OCI-LY3 (cell line): ENCODE measurements around the gene ERF.

Experiments
- H2AFZ ChIP-seq: fragments of 200-600, 300-600 bp; shearing (Covaris generic); 2 replicates; pipeline ENCODE4 v1.6.0; 2014; ENCODE audit warnings: antibody characterized with exemption, low read depth, low read length
- H3K27ac ChIP-seq: fragments of 200-600, 300-600 bp; sonication (generic); 2 replicates; pipeline ENCODE4 v1.5.1; 2014; ENCODE audit warnings: mild to moderate bottlenecking, low read length, moderate library complexity, mixed read lengths
- H3K27me3 ChIP-seq: fragments of 200-600, 300-600 bp; sonication (generic); 2 replicates; pipeline ENCODE4 v1.6.1; 2014; ENCODE audit warnings: low read depth, low read length, mixed read lengths
- H3K36me3 ChIP-seq: fragments of 200-600, 300-600 bp; sonication (generic); replicated peaks from 2 replicates; pipeline ENCODE3; 2014; ENCODE audit warnings: low read depth, low read length, mixed read lengths
- H3K4me1 ChIP-seq: fragments of 300-600, 200-600 bp; sonication (generic); 2 replicates; pipeline ENCODE4 v1.6.1; 2014; ENCODE audit warnings: low read length, mixed read lengths
- H3K4me2 ChIP-seq: fragments of 200-600, 300-600 bp; sonication (generic); 2 replicates; pipeline ENCODE4 v1.6.1; 2014; ENCODE audit warnings: low read length, mixed read lengths
- H3K4me3 ChIP-seq: fragments of 300-600, 200-600 bp; sonication (generic); 2 replicates; pipeline ENCODE4 v1.5.1; 2014; ENCODE audit warnings: antibody characterized with exemption, mild to moderate bottlenecking, low read length, moderate library complexity
- H3K79me2 ChIP-seq: fragments of 300-600, 200-600 bp; shearing (Covaris generic); 2 replicates; pipeline ENCODE4 v1.6.1; 2014; ENCODE audit warnings: mild to moderate bottlenecking, low read length, mixed read lengths
- H3K9ac ChIP-seq: fragments of 300-600, 200-600 bp; shearing (Covaris generic); 2 replicates; pipeline ENCODE4 v1.6.0; 2014; ENCODE audit warnings: mild to moderate bottlenecking, low read length, moderate library complexity
- H3K9me3 ChIP-seq: fragments of 200-600, 300-600 bp; shearing (Covaris generic); 2 replicates; pipeline ENCODE4 v1.6.1; 2014; ENCODE audit warnings: low read length, mixed read lengths; ENCODE audit not compliant: insufficient read depth
- H4K20me1 ChIP-seq: fragments of 200-600, 300-600 bp; sonication (generic); 2 replicates; pipeline ENCODE4 v1.6.1; 2016; ENCODE audit warnings: low read length, mixed read lengths; ENCODE audit not compliant: insufficient read depth
- EZH2phosphoT487 ChIP-seq: fragments of 200-600 bp; shearing (Covaris generic); IDR thresholded peaks from 2 replicates; pipeline ENCODE4 v1.6.1; 2018; ENCODE audit warnings: antibody characterized with exemption, mixed run types, low read depth
- TF ChIP-seq, protein P1 (sequence below): fragments of 200-600, 300-600 bp; sonication (generic); IDR thresholded peaks from 2 replicates; pipeline ENCODE4 v1.5.1; 2014; ENCODE audit warnings: antibody characterized with exemption, low read length, low read depth

ERF gene

DNA sequence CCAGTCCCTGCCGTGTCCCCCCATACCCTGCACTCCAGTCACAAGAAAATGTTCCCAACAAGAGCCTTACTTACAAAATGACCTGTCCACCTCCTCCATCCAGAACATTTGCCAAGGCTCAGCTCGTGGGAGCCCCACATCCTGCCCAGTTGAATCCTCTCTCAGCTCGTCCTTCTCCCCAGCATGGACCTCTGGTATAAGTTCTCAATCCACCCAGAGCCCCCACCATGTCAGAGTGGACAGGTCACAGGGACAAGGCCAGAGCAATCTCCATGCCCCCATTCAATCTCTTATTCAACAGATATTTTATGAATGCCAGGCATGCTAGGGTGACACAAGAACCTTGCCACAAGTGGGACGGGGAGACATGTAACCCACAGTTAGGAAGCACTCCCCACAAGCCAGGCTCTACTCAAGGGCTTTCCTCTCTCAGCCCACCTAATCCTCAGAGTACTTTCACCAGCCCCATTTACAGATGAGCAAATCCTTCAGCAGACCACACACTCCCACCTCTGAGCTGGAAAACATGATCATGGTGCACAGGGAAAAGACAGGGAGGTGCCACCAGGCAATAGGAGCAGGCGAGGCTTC, 52.5 kb downstream of the ERF start:
- Histone ChIP-seq H3K36me3 (peaks cover 69% of the 10 kb centered on the region), H3K4me2 (peak overlapping the region; percentile 71), H3K4me3 (peak overlapping the region; percentile 66), H3K9me3 (no peaks in the 10 kb centered on the region), H3K79me2 (peaks cover 32% of the 10 kb centered on the region), H4K20me1 (no peaks in the 10 kb centered on the region), H3K27me3 (no peaks in the 10 kb centered on the region), H3K27ac (peak overlapping the region; percentile 93), H3K9ac (peak overlapping the region; percentile 73), H3K4me1 (peaks cover 53% of the 10 kb centered on the region), H2AFZ (no peak overlapping the region)
- TF ChIP-seq, protein P1, sequence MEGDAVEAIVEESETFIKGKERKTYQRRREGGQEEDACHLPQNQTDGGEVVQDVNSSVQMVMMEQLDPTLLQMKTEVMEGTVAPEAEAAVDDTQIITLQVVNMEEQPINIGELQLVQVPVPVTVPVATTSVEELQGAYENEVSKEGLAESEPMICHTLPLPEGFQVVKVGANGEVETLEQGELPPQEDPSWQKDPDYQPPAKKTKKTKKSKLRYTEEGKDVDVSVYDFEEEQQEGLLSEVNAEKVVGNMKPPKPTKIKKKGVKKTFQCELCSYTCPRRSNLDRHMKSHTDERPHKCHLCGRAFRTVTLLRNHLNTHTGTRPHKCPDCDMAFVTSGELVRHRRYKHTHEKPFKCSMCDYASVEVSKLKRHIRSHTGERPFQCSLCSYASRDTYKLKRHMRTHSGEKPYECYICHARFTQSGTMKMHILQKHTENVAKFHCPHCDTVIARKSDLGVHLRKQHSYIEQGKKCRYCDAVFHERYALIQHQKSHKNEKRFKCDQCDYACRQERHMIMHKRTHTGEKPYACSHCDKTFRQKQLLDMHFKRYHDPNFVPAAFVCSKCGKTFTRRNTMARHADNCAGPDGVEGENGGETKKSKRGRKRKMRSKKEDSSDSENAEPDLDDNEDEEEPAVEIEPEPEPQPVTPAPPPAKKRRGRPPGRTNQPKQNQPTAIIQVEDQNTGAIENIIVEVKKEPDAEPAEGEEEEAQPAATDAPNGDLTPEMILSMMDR = no peak
- no peak for TF ChIP-seq EZH2phosphoT487

DNA sequence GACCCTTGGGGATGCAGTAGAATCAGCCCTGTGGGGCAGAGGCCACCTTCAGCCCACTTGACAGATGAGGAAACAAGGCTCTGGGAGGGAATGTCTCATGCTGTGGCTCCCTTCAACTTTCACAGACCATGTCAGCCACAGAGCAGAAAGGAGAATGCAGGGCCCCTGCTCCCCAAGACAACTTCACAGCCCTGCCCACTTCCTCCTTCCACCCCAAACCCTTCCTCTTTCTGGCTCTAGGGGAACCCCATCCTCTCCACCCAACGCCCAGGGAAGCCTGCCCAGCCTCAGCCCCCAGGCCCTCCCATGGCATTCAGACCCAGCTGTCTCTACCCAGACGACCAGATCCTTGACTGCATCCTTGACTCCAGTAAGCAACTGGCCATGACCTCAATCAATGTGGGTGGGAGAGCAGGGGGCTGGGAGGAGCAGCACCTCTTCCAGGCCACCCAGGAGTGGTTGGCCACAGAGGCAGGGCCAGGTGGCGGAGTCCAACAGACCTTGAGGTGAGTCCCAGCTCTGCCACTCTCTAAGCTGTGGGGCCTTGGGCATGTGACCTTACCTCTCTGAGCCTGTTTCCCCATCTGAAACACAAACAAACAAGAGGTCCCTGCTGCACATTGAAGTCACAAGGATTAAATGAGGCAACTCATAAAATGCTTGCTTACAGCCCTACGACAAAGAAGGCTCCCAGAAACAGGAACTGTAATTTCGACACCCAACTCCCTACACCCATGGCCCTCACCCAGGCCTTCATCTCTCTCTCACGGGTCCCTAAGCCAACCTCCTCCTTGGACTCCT, 53.2 kb downstream of the ERF start:
- peak overlapping the region; percentile 71 for H3K4me2 ChIP-seq
- peak overlapping the region; percentile 66 for H3K4me3 ChIP-seq
- TF ChIP-seq, protein P1 = no peak
- no peak for TF ChIP-seq EZH2phosphoT487
- peaks cover 32% of the 10 kb centered on the region for H3K79me2 ChIP-seq
- H3K4me1 ChIP-seq = peaks cover 60% of the 10 kb centered on the region
- no peaks in the 10 kb centered on the region for H3K27me3 ChIP-seq
- no peaks in the 10 kb centered on the region for H4K20me1 ChIP-seq
- no peak overlapping the region for H2AFZ ChIP-seq
- no peaks in the 10 kb centered on the region for H3K9me3 ChIP-seq
- peak overlapping the region; percentile 93 for H3K27ac ChIP-seq
- peaks cover 70% of the 10 kb centered on the region for H3K36me3 ChIP-seq
- peak overlapping the region; percentile 73 for H3K9ac ChIP-seq

DNA sequence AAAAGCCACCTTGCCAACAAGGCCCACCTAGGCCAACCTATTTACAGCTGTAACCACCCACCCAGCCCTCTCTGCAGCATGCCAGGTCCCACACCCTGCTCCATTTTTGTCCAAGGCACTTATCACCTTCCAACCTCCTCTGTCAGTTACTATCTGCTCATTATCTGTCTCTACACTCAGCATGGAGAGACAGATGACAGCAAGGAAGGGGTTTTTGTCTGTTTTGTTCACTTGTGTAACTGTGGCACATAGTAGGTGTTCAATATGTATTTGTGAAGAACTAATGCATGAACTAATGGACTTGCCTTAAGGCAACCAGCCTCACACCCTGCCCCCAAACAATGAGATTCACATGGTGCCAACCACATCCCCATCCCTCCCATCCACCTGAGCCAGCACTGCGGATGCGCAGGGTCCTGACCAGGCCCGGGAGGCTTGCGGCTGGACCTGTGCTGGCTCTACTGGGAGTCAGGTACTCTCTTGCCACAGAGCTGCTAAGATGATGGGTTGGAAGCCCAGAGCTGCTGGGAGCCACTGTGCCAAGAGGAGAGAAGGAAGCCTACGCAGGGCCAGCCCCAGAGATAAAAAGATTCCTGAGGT, 54.7 kb downstream of the ERF start:
- Histone ChIP-seq H3K9me3 (no peaks in the 10 kb centered on the region), H3K9ac (peak overlapping the region; percentile 12; the same call in 1 of the 2 replicates), H3K27ac (peak overlapping the region; percentile 93), H2AFZ (no peak overlapping the region), H3K79me2 (peaks cover 32% of the 10 kb centered on the region), H3K27me3 (no peaks in the 10 kb centered on the region), H3K4me3 (no peak overlapping the region), H3K36me3 (peaks cover 72% of the 10 kb centered on the region), H3K4me1 (peaks cover 61% of the 10 kb centered on the region), H3K4me2 (peak overlapping the region; percentile 21), H4K20me1 (no peaks in the 10 kb centered on the region)
- no peak for TF ChIP-seq EZH2phosphoT487
- TF ChIP-seq, protein P1 = no peak

DNA sequence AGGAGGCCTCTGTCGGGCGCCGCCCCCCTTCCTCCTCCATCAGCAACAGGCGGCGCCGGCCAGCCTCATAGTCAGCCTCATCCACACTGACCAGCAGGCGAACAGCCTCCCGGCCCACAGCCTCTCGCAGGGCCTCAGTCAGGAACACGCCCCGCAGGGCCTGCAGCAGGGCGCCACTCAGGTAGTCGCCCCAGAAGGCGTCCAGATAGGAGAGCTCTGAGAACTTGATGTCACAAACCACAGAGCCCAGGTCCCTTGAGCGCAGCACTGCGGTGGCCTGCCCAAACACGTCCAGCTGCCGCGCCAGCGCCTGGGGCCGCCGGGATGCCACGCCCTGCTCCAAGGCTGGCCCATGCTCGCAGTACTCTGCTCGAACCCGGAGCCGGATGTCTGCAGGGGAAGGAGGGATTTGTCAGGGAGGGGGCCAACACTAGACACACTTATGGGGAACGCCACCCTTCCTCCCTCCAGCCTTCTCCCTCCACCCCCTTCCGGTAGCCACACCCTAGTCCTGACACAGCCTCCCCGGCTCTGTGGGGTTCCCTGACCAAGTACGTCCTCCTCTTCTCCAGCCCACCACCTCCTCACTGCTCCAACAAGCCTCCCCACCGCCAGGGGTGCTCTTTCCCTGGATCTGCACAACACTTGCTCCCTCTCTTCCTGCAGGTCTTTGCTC, 55.4 kb downstream of the ERF start:
- H3K27me3 ChIP-seq = no peaks in the 10 kb centered on the region
- no peaks in the 10 kb centered on the region for H4K20me1 ChIP-seq
- TF ChIP-seq, protein P1 = peak; percentile 32
- TF ChIP-seq EZH2phosphoT487 = no peak
- H2AFZ ChIP-seq = no peak overlapping the region
- peaks cover 61% of the 10 kb centered on the region for H3K4me1 ChIP-seq
- H3K36me3 ChIP-seq = peaks cover 69% of the 10 kb centered on the region
- H3K4me2 ChIP-seq = peak overlapping the region; percentile 21
- H3K9me3 ChIP-seq = no peaks in the 10 kb centered on the region
- H3K9ac ChIP-seq = peak overlapping the region; percentile 12; the same call in 1 of the 2 replicates
- peaks cover 32% of the 10 kb centered on the region for H3K79me2 ChIP-seq
- no peak overlapping the region for H3K4me3 ChIP-seq
- H3K27ac ChIP-seq = peak overlapping the region; percentile 93
